SK-N-SH (cell line): ENCODE measurements around the gene ZNF664. TPM values are rescaled to one million over a fixed set of nuclear protein-coding genes. Genes with fewer than 3 reads are reported as not detected.

Source experiments
- CTCF ChIA-PET: fragments of 300-600, 350-600 bp; formaldehyde crosslinking; extraction: SDS; loops from one replicate; lab custom pipeline; 2021; lab: Yijun Ruan, JAX
- POLR2A ChIA-PET: fragments of 350-600 bp; sonication (Branson Sonifier 250); formaldehyde crosslinking; extraction: SDS; loops from one replicate; lab custom pipeline; 2020; ENCODE audit warnings: antibody characterized with exemption, inconsistent platforms; lab: Yijun Ruan, JAX
- DNase-seq: peaks from one replicate; pipeline ENCODE4 v3.0.0; 2012
- H2AFZ ChIP-seq: fragments of 200-600 bp; sonication (generic); 2 replicates; pipeline ENCODE4 v1.8.1; 2016; ENCODE audit warnings: antibody characterized with exemption, mild to moderate bottlenecking, low read depth
- H3F3A ChIP-seq: fragments of 200-600 bp; sonication (generic); replicated peaks from 2 replicates; pipeline ENCODE3; 2016; ENCODE audit warnings: antibody characterized with exemption, mild to moderate bottlenecking; ENCODE audit not compliant: insufficient read depth
- H3K27ac ChIP-seq, 2 experiments: fragments of 200-500 bp in 1 of 2; fragments of 200-600 bp in 1 of 2; sonication (Bioruptor generic) in 1 of 2; sonication (generic), shearing (Covaris generic) in 1 of 2; 2 replicates each; pipeline versions ENCODE4 v1.5.1 to v1.6.1; 2014 to 2016; ENCODE audit warnings: low read depth in 2 of 2, inconsistent platforms in 1 of 2, low read length in 1 of 2, mild to moderate bottlenecking in 1 of 2, mixed read lengths in 1 of 2
- H3K27me3 ChIP-seq: fragments of 200-600 bp; sonication (generic), shearing (Covaris generic); 2 replicates; pipeline ENCODE4 v1.6.1; 2016; ENCODE audit warnings: mixed run types; ENCODE audit not compliant: insufficient read depth
- H3K36me3 ChIP-seq, 2 experiments: fragments of 200-500 bp in 1 of 2; fragments of 200-600 bp in 1 of 2; sonication (Bioruptor generic) in 1 of 2; sonication (generic) in 1 of 2; replicated peaks in 1 of 2; 2 replicates each; pipeline versions ENCODE3 to v1.5.1; 2014 to 2016; ENCODE audit warnings: low read length in 1 of 2, mild to moderate bottlenecking in 1 of 2; ENCODE audit not compliant: insufficient read depth in 2 of 2, control insufficient read depth in 1 of 2
- H3K4me1 ChIP-seq, 2 experiments: fragments of 200-500 bp in 1 of 2; fragments of 200-600 bp in 1 of 2; sonication (Bioruptor generic) in 1 of 2; sonication (generic), shearing (Covaris generic) in 1 of 2; 2 replicates each; pipeline versions ENCODE4 v1.5.1 to v1.6.1; 2014 to 2016; ENCODE audit warnings: low read depth in 1 of 2, low read length in 1 of 2, mixed run types in 1 of 2; ENCODE audit not compliant: insufficient read depth in 2 of 2, control insufficient read depth in 1 of 2
- H3K4me2 ChIP-seq: fragments of 200-600 bp; sonication (generic), shearing (Covaris generic); 2 replicates; pipeline ENCODE4 v1.6.1; 2017; ENCODE audit warnings: mixed run types
- H3K4me3 ChIP-seq, 2 experiments: fragments of 200-500 bp in 1 of 2; fragments of 200-600 bp in 1 of 2; sonication (Bioruptor generic) in 1 of 2; sonication (generic), shearing (Covaris generic) in 1 of 2; 2 replicates each; pipeline versions ENCODE4 v1.5.1 to v1.8.1; 2014 to 2016; ENCODE audit warnings: low read depth in 2 of 2, inconsistent platforms in 1 of 2, low read length in 1 of 2, mild to moderate bottlenecking in 1 of 2, mixed read lengths in 1 of 2, moderate library complexity in 1 of 2
- H3K79me2 ChIP-seq: fragments of 200-600 bp; sonication (generic); 2 replicates; pipeline ENCODE4 v1.8.1; 2017; ENCODE audit warnings: mild to moderate bottlenecking; ENCODE audit not compliant: insufficient read depth
- H3K9ac ChIP-seq: fragments of 200-600 bp; sonication (generic); 2 replicates; pipeline ENCODE4 v1.6.1; 2017; ENCODE audit warnings: mixed run types
- H3K9me2 ChIP-seq: fragments of 200-600 bp; sonication (generic); 2 replicates; pipeline ENCODE4 v1.6.1; 2017; ENCODE audit warnings: mixed run types
- H3K9me3 ChIP-seq: fragments of 200-600 bp; sonication (generic); 2 replicates; pipeline ENCODE4 v1.6.1; 2017; ENCODE audit warnings: mixed run types, mild to moderate bottlenecking, moderate library complexity
- H4K20me1 ChIP-seq: fragments of 200-600 bp; sonication (generic); 2 replicates; pipeline ENCODE4 v1.6.1; 2017; ENCODE audit warnings: mild to moderate bottlenecking, mixed run types; ENCODE audit not compliant: insufficient read depth
- ELF1 ChIP-seq: IDR thresholded peaks from 2 replicates; pipeline ENCODE4 v1.4.0; 2012
- FOXJ3 ChIP-seq: sonication (generic); formaldehyde crosslinking; IDR thresholded peaks from 2 replicates; pipeline ENCODE4 v1.5.1; 2020; ENCODE audit warnings: mild to moderate bottlenecking, missing genetic modification reagents
- GABPA ChIP-seq: IDR thresholded peaks from 2 replicates; pipeline ENCODE4 v1.4.0; 2012; ENCODE audit warnings: low read depth, mild to moderate bottlenecking
- JUND ChIP-seq: IDR thresholded peaks from 2 replicates; pipeline ENCODE4 v1.4.0; 2012
- MEF2A ChIP-seq: IDR thresholded peaks from 2 replicates; pipeline ENCODE4 v1.4.0; 2012; ENCODE audit warnings: low read depth, borderline replicate concordance
- NFIC ChIP-seq: IDR thresholded peaks from 2 replicates; pipeline ENCODE4 v1.4.0; 2012; ENCODE audit warnings: borderline replicate concordance
- NRF1 ChIP-seq: IDR thresholded peaks from 2 replicates; pipeline ENCODE4 v1.6.1; 2012; ENCODE audit warnings: low read depth, mild to moderate bottlenecking, low read length
- RCOR1 ChIP-seq: fragments of 150-350 bp; IDR thresholded peaks from 2 replicates; pipeline ENCODE4 v1.6.1; 2017; ENCODE audit warnings: antibody characterized with exemption, low read length
- RFX5 ChIP-seq: IDR thresholded peaks from 2 replicates; pipeline ENCODE4 v1.6.1; 2012; ENCODE audit warnings: mild to moderate bottlenecking, improper control_type of control experiment, low read length
- SIN3A ChIP-seq: IDR thresholded peaks from 2 replicates; pipeline ENCODE4 v1.6.1; 2012; ENCODE audit warnings: low read depth, mild to moderate bottlenecking, low read length, moderate library complexity, borderline replicate concordance
- TAF1 ChIP-seq: IDR thresholded peaks from 2 replicates; pipeline ENCODE4 v1.6.1; 2012; ENCODE audit warnings: low read depth, mild to moderate bottlenecking, low read length, moderate library complexity, borderline replicate concordance
- TCF12 ChIP-seq: IDR thresholded peaks from 2 replicates; pipeline ENCODE4 v1.4.0; 2012
- TEAD4 ChIP-seq: IDR thresholded peaks from 2 replicates; pipeline ENCODE4 v1.4.0; 2012; ENCODE audit warnings: mild to moderate bottlenecking, borderline replicate concordance; ENCODE audit not compliant: insufficient read depth
- YY1 ChIP-seq: IDR thresholded peaks from 2 replicates; pipeline ENCODE4 v1.4.0; 2012; ENCODE audit warnings: low read depth, mild to moderate bottlenecking
- WGBS: methylation state at CpG from one replicate; pipeline ENCODE4 v1.1.6; 2017; ENCODE audit warnings: low lambda C conversion rate; 5-methylcytosine and 5-hydroxymethylcytosine counted together
- polyA plus RNA-seq, 3 experiments: library from polyadenylated mRNA; depleted of rRNA; stranded (reverse); fragments of >200 nt; gene quantifications; 2 replicates each; pipeline ENCODE4 v1.2.3, GENCODE V29; 2012
- TF ChIP-seq, protein P1 (sequence below): fragments of 200-600 bp; sonication (generic); IDR thresholded peaks from 2 replicates; pipeline ENCODE4 v1.6.1; 2017; ENCODE audit warnings: antibody characterized with exemption, mild to moderate bottlenecking, moderate library complexity
- TF ChIP-seq, protein P2 (sequence below): IDR thresholded peaks from 2 replicates; pipeline ENCODE4 v1.4.0; 2012; ENCODE audit warnings: low read depth, borderline replicate concordance
- TF ChIP-seq, protein P3 (sequence below): IDR thresholded peaks from 2 replicates; pipeline ENCODE4 v1.4.0; 2012; ENCODE audit warnings: low read depth, borderline replicate concordance
- TF ChIP-seq, protein P4 (sequence below): fragments of 150-350 bp; IDR thresholded peaks from 2 replicates; pipeline ENCODE4 v1.6.1; 2016; ENCODE audit warnings: mild to moderate bottlenecking, low read depth, low read length

ZNF664 gene
- polyA plus RNA-seq, 1 of the 3 experiments (the other 2 are of a cell fraction) = 34.9 TPM

DNA sequence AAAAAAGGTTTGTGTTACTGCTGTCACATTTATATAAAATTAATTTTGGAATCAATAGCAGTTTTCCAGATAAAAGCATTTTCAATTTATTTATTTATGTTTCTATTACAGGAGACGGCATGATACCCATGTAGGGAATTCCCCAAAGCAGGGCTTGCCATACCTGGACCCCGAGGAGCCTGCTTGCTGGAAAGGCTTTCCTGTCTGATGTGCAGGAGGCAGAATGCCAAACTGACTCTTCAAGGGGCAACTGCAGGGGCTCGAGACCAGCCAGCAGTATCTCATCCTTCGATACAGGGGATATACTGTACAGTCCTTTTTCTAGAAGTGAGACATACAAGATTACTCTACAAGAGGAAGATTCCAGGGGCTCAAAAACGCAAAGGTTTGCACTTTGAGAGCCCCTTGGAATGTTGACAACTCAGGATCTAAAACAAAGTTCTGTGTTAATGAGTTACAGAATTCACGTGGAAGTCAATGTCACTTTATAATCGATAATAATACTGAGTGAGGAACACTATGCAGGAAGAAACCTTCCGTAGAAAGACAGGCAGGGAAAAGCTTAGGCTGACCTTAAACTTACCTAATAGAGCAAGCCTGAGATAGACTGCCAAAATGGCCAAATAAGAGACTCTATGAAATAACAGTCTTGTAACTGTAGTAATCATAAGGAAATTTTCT lies 38.6 kb downstream of the ZNF664 start:
- H3K9me3 ChIP-seq = no peaks in the 10 kb centered on the region
- TF ChIP-seq RCOR1 (no peak), SIN3A (no peak), MEF2A (no peak), ELF1 (no peak), JUND (no peak), NRF1 (no peak)
- TF ChIP-seq, protein P1, sequence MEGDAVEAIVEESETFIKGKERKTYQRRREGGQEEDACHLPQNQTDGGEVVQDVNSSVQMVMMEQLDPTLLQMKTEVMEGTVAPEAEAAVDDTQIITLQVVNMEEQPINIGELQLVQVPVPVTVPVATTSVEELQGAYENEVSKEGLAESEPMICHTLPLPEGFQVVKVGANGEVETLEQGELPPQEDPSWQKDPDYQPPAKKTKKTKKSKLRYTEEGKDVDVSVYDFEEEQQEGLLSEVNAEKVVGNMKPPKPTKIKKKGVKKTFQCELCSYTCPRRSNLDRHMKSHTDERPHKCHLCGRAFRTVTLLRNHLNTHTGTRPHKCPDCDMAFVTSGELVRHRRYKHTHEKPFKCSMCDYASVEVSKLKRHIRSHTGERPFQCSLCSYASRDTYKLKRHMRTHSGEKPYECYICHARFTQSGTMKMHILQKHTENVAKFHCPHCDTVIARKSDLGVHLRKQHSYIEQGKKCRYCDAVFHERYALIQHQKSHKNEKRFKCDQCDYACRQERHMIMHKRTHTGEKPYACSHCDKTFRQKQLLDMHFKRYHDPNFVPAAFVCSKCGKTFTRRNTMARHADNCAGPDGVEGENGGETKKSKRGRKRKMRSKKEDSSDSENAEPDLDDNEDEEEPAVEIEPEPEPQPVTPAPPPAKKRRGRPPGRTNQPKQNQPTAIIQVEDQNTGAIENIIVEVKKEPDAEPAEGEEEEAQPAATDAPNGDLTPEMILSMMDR = no peak
- TF ChIP-seq, protein P2, sequence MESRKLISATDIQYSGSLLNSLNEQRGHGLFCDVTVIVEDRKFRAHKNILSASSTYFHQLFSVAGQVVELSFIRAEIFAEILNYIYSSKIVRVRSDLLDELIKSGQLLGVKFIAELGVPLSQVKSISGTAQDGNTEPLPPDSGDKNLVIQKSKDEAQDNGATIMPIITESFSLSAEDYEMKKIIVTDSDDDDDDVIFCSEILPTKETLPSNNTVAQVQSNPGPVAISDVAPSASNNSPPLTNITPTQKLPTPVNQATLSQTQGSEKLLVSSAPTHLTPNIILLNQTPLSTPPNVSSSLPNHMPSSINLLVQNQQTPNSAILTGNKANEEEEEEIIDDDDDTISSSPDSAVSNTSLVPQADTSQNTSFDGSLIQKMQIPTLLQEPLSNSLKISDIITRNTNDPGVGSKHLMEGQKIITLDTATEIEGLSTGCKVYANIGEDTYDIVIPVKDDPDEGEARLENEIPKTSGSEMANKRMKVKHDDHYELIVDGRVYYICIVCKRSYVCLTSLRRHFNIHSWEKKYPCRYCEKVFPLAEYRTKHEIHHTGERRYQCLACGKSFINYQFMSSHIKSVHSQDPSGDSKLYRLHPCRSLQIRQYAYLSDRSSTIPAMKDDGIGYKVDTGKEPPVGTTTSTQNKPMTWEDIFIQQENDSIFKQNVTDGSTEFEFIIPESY = no peak
- TF ChIP-seq, protein P3, sequence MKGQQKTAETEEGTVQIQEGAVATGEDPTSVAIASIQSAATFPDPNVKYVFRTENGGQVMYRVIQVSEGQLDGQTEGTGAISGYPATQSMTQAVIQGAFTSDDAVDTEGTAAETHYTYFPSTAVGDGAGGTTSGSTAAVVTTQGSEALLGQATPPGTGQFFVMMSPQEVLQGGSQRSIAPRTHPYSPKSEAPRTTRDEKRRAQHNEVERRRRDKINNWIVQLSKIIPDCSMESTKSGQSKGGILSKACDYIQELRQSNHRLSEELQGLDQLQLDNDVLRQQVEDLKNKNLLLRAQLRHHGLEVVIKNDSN = no peak
- ChIA-PET POLR2A (no interaction called here), CTCF (interaction anchor here (1.1 kb wide), 2 partner anchors 14 to 17 kb away, joined by 3 to 4 read pairs; no protein-coding TSS in a partner anchor)
- WGBS = 92% methylated on average over 8 of the region's 8 CpGs
- no peaks in the 10 kb centered on the region for H3F3A ChIP-seq
- H3K9me2 ChIP-seq = no peaks in the 10 kb centered on the region
- H4K20me1 ChIP-seq = 0 out of 2 replicates have a peak, but pooled peaks cover 4% of the 10 kb centered on the region
- no peak overlapping the region for H2AFZ ChIP-seq
- no peak overlapping the region for H3K27ac ChIP-seq
- no peak overlapping the region for H3K4me2 ChIP-seq
- H3K4me3 ChIP-seq = no peak overlapping the region
- H3K9ac ChIP-seq = no peak overlapping the region
- DNase-seq = no peak
- peaks cover 0 to 3% of the 10 kb centered on the region in 2 experiments; a peak in 1 of 4 replicates for H3K4me1 ChIP-seq
- H3K27me3 ChIP-seq = no peaks in the 10 kb centered on the region
- peaks cover 42 to 65% of the 10 kb centered on the region in 2 experiments for H3K36me3 ChIP-seq
- peaks cover 6% of the 10 kb centered on the region; the same call in 1 of the 2 replicates for H3K79me2 ChIP-seq

DNA sequence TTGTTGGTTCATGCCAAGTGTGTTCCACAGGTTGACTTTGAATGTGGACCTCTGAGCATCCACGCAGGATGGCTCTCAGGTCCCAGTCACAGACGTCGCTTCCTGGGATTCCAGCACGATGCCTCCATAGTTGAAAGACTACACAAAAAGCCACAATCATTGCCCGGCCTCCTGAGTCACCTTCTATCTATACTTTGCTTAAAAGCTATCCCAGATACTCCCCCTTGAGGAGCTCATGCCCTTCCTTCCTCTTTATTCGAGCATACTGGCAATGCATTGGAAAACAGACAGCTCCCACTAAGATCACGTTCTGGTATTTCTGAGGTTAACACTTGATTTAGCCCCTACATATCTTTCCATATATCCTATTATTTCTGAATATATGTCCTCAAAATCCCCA lies 40.1 kb downstream of the ZNF664 start:
- H3K4me3 ChIP-seq = no peak overlapping the region
- H3F3A ChIP-seq = no peaks in the 10 kb centered on the region
- H4K20me1 ChIP-seq = 0 out of 2 replicates have a peak, but pooled peaks cover 4% of the 10 kb centered on the region
- WGBS = 97% methylated on average over 7 of the region's 7 CpGs
- H3K79me2 ChIP-seq = peaks cover 3% of the 10 kb centered on the region; the same call in 1 of the 2 replicates
- no peaks in the 10 kb centered on the region for H3K9me3 ChIP-seq
- CTCF ChIA-PET = interaction anchor here (0.6 to 1.8 kb wide), 2 partner anchors 19 to 30 kb away, joined by 4 to 8 read pairs; no protein-coding TSS in a partner anchor
- no peak for DNase-seq
- H3K4me1 ChIP-seq = no peaks in the 10 kb centered on the region; a peak in 1 of 4 replicates
- H3K9me2 ChIP-seq = no peaks in the 10 kb centered on the region
- POLR2A ChIA-PET = no interaction called here
- H3K36me3 ChIP-seq = peaks cover 42 to 61% of the 10 kb centered on the region in 2 experiments
- no peak overlapping the region for H3K27ac ChIP-seq
- H3K27me3 ChIP-seq = no peaks in the 10 kb centered on the region
- H2AFZ ChIP-seq = no peak overlapping the region
- no peak overlapping the region for H3K4me2 ChIP-seq
- no peak overlapping the region for H3K9ac ChIP-seq
- TF ChIP-seq TCF12 = no peak
- TF ChIP-seq, protein P4, sequence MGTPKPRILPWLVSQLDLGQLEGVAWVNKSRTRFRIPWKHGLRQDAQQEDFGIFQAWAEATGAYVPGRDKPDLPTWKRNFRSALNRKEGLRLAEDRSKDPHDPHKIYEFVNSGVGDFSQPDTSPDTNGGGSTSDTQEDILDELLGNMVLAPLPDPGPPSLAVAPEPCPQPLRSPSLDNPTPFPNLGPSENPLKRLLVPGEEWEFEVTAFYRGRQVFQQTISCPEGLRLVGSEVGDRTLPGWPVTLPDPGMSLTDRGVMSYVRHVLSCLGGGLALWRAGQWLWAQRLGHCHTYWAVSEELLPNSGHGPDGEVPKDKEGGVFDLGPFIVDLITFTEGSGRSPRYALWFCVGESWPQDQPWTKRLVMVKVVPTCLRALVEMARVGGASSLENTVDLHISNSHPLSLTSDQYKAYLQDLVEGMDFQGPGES = no peak
- TF ChIP-seq GABPA = no peak
- TF ChIP-seq ELF1 = no peak
- TF ChIP-seq TAF1 = no peak
- no peak for TF ChIP-seq SIN3A
- TF ChIP-seq FOXJ3 (CRISPR knock-in tag) = no peak
- no peak for TF ChIP-seq NFIC
- TF ChIP-seq, protein P3 = no peak
- no peak for TF ChIP-seq JUND
- no peak for TF ChIP-seq RFX5
- TF ChIP-seq TEAD4 = no peak
- no peak for TF ChIP-seq RCOR1
- no peak for TF ChIP-seq YY1
